RWPE2 (cell line): Measurements from ENCODE around the gene BMPR2.

Experiments used
- ATAC-seq: fragments of 200-7000 bp; cut with Tn5 transposase; 3 replicates; pipeline ENCODE4 v1.9.1; 2021; ENCODE audit warnings: low read depth
- DNase-seq: peaks from one replicate; pipeline ENCODE4 v3.0.0-alpha.2; 2020; ENCODE audit warnings: low spot score
- H3K27ac ChIP-seq: fragments of 450-650 bp; 2 replicates; pipeline ENCODE4 v1.5.1; 2017; ENCODE audit warnings: mild to moderate bottlenecking; ENCODE audit not compliant: poor library complexity, severe bottlenecking
- H3K27me3 ChIP-seq: fragments of 250-450 bp; sonication (Bioruptor Pico); 2 replicates; pipeline ENCODE4 v1.5.1; 2021; ENCODE audit warnings: mild to moderate bottlenecking, moderate library complexity; ENCODE audit not compliant: insufficient read depth, poor library complexity, severe bottlenecking
- H3K36me3 ChIP-seq: fragments of 250-450 bp; sonication (Bioruptor Pico); 2 replicates; pipeline ENCODE4 v1.5.1; 2020; ENCODE audit warnings: low read depth, mild to moderate bottlenecking, moderate library complexity
- H3K4me1 ChIP-seq: fragments of 250-450 bp; sonication (Bioruptor Pico); 2 replicates; pipeline ENCODE4 v1.5.1; 2021; ENCODE audit warnings: mild to moderate bottlenecking, moderate library complexity; ENCODE audit not compliant: insufficient read depth, poor library complexity, severe bottlenecking
- H3K4me3 ChIP-seq: fragments of 250-450 bp; sonication (Bioruptor Pico); 2 replicates; pipeline ENCODE4 v1.5.1; 2021; ENCODE audit warnings: mild to moderate bottlenecking, moderate library complexity; ENCODE audit not compliant: severe bottlenecking
- H3K9me3 ChIP-seq: fragments of 250-450 bp; sonication (Bioruptor Pico); 2 replicates; pipeline ENCODE4 v1.5.1; 2021; ENCODE audit warnings: mild to moderate bottlenecking, moderate library complexity; ENCODE audit not compliant: severe bottlenecking
- CTCF ChIP-seq: fragments of 450-650 bp; IDR thresholded peaks from one replicate; pipeline ENCODE4 v1.5.1; 2017; ENCODE audit warnings: mild to moderate bottlenecking, moderate library complexity; ENCODE audit not compliant: poor library complexity, severe bottlenecking

BMPR2 gene

GRCh38 chr2:202512176-202512575 lies 136.0 kb downstream of the BMPR2 start:
- no peaks in the 10 kb centered on the region for H3K4me1 ChIP-seq
- no peak overlapping the region for H3K27ac ChIP-seq
- H3K9me3 ChIP-seq, result no peaks in the 10 kb centered on the region
- no peak for ATAC-seq
- DNase-seq, result no peak
- no peak overlapping the region for H3K4me3 ChIP-seq
- H3K36me3 ChIP-seq, result peaks cover 22% of the 10 kb centered on the region
- TF ChIP-seq CTCF, result no peak
- no peaks in the 10 kb centered on the region for H3K27me3 ChIP-seq

- no peak for TF ChIP-seq CTCF
- peaks cover 30% of the 10 kb centered on the region for H3K36me3 ChIP-seq
- H3K4me3 ChIP-seq, result no peak overlapping the region
- no peak overlapping the region for H3K27ac ChIP-seq
- ATAC-seq, result no peak
- no peaks in the 10 kb centered on the region for H3K4me1 ChIP-seq
- no peak for DNase-seq
- H3K27me3 ChIP-seq, result no peaks in the 10 kb centered on the region
- no peaks in the 10 kb centered on the region for H3K9me3 ChIP-seq
These were observed 138.6 kb downstream of the BMPR2 start for GRCh38 chr2:202514732-202515131.

- ATAC-seq, result no peak
- Histone ChIP-seq H3K4me1 (no peaks in the 10 kb centered on the region), H3K36me3 (peaks cover 36% of the 10 kb centered on the region)
These were observed 143.3 kb downstream of the BMPR2 start for GRCh38 chr2:202519453-202519852.

GRCh38 chr2:202521470-202521869 lies 145.3 kb downstream of the BMPR2 start:
- no peak for TF ChIP-seq CTCF
- H3K27me3 ChIP-seq, result no peaks in the 10 kb centered on the region
- no peaks in the 10 kb centered on the region for H3K9me3 ChIP-seq
- H3K27ac ChIP-seq, result no peak overlapping the region
- no peak overlapping the region for H3K4me3 ChIP-seq
- ATAC-seq (no peak), DNase-seq (no peak)
- no peaks in the 10 kb centered on the region for H3K4me1 ChIP-seq
- peaks cover 19% of the 10 kb centered on the region for H3K36me3 ChIP-seq

More at GRCh38 chr2:202519453-202519852, 143.3 kb downstream of the BMPR2 start:
- DNase-seq, result no peak
- H3K9me3 ChIP-seq, result no peaks in the 10 kb centered on the region
- no peak overlapping the region for H3K27ac ChIP-seq
- no peak for TF ChIP-seq CTCF
- no peak overlapping the region for H3K4me3 ChIP-seq
- H3K27me3 ChIP-seq, result no peaks in the 10 kb centered on the region

- no peaks in the 10 kb centered on the region for H3K27me3 ChIP-seq
- H3K27ac ChIP-seq, result peak overlapping the region; percentile 19
- H3K4me3 ChIP-seq, result no peak overlapping the region
- DNase-seq, result no peak
- peaks cover 6% of the 10 kb centered on the region for H3K4me1 ChIP-seq
- no peaks in the 10 kb centered on the region for H3K9me3 ChIP-seq
- peaks cover 23% of the 10 kb centered on the region for H3K36me3 ChIP-seq
- peak; percentile 60; the same call in 2 of the 3 replicates for ATAC-seq
- TF ChIP-seq CTCF, result no peak
These were observed 153.3 kb downstream of the BMPR2 start for GRCh38 chr2:202529389-202529788.
